LHCN-M2 (cell line): ENCODE results near the gene GFI1B. TPM values are rescaled to one million over a fixed set of nuclear protein-coding genes. Genes with fewer than 3 reads are reported as not detected.
"Not testable (repeated sequence)": the region's sequence is repeated elsewhere in the genome, so short reads cannot be mapped to it uniquely, and the experiment has no call there.

Experiments
- DNase-seq: peaks from one replicate; pipeline ENCODE4 v3.0.0-alpha.2; 2012; ENCODE audit warnings: low read depth
- total RNA-seq: library from RNA; depleted of rRNA; stranded (reverse); fragments of >200 nt; gene quantifications from 2 replicates; pipeline ENCODE4 v1.2.3, GENCODE V29; 2014

The GFI1B gene
- total RNA-seq, 1 experiment from 2014 or later: 0.06 TPM

- no peak for DNase-seq
These were observed 12.3 kb downstream of the GFI1B start for GRCh38 chr9:132990781-132991180.

- no peak for DNase-seq
These were observed 13.1 kb downstream of the GFI1B start for GRCh38 chr9:132991351-132992300.

GRCh38 chr9:132993511-132993939 is 15.0 kb downstream of the GFI1B start:
- DNase-seq: no peak

GRCh38 chr9:132994410-132995120 is 16.1 kb downstream of the GFI1B start:
- peak; percentile 54 for DNase-seq

GRCh38 chr9:132995121-132995420 is 16.6 kb downstream of the GFI1B start:
- no peak for DNase-seq

GRCh38 chr9:132995879-132996278 is 17.4 kb downstream of the GFI1B start:
- no peak for DNase-seq

- no peak for DNase-seq
These were observed 18.0 kb downstream of the GFI1B start for GRCh38 chr9:132996526-132996925.

- peak; percentile 94 for DNase-seq
These were observed 19.1 kb downstream of the GFI1B start for GRCh38 chr9:132997591-132997990.

- not testable (repeated sequence) for DNase-seq
These were observed 19.7 kb downstream of the GFI1B start for GRCh38 chr9:132998221-132998620.

GRCh38 chr9:132998831-132999635 is 20.5 kb downstream of the GFI1B start:
- no peak for DNase-seq

GRCh38 chr9:133002147-133003070 is 23.9 kb downstream of the GFI1B start:
- DNase-seq: no peak

- no peak for DNase-seq
These were observed 24.6 kb downstream of the GFI1B start for GRCh38 chr9:133003071-133003461.

- no peak for DNase-seq
These were observed 25.2 kb downstream of the GFI1B start for GRCh38 chr9:133003671-133004090.

GRCh38 chr9:133004091-133004998 is 25.9 kb downstream of the GFI1B start:
- DNase-seq: no peak

GRCh38 chr9:133004999-133005760 is 26.7 kb downstream of the GFI1B start:
- no peak for DNase-seq

GRCh38 chr9:133005957-133006356 is 27.5 kb downstream of the GFI1B start:
- DNase-seq: no peak

GRCh38 chr9:133006731-133007352 is 28.3 kb downstream of the GFI1B start:
- no peak for DNase-seq

- DNase-seq: no peak
These were observed 29.9 kb downstream of the GFI1B start for GRCh38 chr9:133008406-133008805.
